ENCODE measurements around the gene FOXC2.
A peak's percentile ranks its signal among the peaks of the same experiment; 100 is the strongest.

FOXC2 gene

DNA sequence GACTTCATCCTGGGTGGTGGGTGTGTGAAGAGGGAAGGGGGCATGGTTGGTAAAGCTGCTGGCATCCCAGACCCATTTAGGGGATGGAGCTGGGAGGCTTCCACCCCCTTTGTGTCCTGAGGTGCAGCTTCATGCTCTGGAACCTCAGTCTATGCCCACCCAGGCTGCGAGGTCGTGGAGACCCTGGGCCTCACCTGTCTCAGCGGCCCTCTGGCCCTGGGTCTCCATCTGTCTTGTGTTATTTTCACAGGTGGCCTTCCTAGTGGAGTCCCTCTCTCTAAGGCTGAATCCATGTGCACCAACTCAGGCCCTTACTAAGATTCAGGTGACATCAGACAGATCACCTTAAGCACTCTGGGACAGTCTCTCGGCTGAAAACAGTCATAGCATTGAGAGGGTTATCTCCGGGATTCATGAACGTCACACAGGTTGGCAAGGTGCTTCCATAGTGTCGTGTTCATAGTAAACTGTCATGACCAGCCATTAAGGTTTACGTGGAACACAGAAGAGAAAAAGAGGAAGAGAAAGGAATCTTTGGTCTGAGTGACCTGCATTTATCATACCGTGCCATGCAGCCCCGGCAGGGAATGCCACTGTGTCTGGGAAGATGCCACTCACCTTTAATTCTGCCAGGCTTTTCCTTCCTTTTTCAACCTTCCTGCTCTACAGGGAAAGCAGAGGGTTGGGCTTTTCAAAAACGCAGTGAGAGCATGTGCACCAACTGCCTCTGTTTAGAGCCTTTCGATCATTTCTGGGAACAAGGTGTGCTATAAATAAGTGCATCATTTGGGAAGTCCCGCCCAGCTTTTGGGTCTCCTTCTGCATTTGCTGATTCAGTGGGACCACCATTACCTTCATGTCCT, 7.2 kb downstream of the FOXC2 start:
- DNase-seq (ENCODE audit: low read depth in 2 of 2), result no peak

DNA sequence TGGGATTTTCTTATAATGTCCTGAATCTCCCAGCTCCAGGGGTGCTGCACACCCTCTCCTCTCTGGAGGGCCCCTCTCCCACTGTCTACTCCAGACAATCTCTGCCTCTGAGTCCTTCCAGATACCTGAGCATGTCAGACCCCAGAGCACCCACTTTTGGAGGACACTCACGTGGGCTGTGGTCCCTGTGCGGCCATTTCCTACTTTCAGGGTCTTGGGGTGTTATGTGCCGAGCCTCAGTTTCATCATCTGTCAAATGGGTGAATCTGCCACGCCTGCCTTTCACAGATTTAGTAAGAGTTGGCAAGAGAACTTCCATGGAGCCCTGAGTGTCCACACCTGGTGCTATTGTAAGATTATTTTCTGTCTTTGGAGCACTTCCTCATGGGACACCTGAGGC, 8.0 kb downstream of the FOXC2 start:
- DNase-seq (ENCODE audit: low read depth in 2 of 2), result no peak

GRCh38 chr16:86575095-86575685, 8.6 kb downstream of the FOXC2 start:
- no peak for DNase-seq (ENCODE audit: low read depth in 2 of 2)

GRCh38 chr16:86575754-86576557, 9.3 kb downstream of the FOXC2 start:
- DNase-seq (ENCODE audit: low read depth in 2 of 2), result peak in 1 of 2 donors; percentile 47

- no peak for DNase-seq (ENCODE audit: low read depth in 2 of 2)
These were observed 10.1 kb downstream of the FOXC2 start for GRCh38 chr16:86576591-86577313.

DNA sequence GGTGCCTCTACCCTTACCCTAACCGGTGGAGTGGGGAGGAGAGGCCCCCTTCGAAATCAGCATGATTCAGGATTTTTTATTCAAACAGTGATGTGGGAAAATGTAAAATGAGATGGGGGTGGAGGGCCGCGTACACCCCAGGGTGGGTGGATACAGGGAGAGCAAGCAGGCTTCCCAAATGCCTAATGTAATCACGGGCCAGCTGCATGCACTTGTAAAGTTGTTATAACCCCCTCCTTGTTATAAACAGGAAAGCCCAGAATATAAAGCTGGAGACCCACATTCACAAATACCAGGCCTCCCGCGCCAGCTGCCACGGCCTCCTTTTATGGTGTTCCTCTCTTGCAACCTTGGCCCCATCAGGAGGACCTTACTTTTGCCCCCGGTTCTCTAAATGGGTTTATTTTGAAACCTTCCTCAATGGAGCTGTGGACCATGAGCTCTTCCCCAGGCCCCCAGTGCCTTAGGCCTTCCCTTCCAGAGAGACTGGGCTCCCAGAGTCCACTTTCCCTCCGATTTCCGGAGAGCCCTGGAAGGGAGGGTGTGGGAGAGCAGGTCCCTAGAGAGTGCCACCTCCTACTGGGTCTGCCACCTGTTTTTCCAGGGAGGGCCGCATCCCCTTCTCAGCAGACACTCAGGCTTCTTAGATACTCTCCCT, 10.8 kb downstream of the FOXC2 start:
- DNase-seq (ENCODE audit: low read depth in 2 of 2), result no peak

- DNase-seq (ENCODE audit: low read depth in 2 of 2), result no peak
These were observed 11.5 kb downstream of the FOXC2 start, which contains the start of gene FOXL1 for GRCh38 chr16:86578061-86578599. Gene FOXL1 (plus strand): TSS chr16:86578549. CDS start chr16:86578724, 175 bp downstream.

DNA sequence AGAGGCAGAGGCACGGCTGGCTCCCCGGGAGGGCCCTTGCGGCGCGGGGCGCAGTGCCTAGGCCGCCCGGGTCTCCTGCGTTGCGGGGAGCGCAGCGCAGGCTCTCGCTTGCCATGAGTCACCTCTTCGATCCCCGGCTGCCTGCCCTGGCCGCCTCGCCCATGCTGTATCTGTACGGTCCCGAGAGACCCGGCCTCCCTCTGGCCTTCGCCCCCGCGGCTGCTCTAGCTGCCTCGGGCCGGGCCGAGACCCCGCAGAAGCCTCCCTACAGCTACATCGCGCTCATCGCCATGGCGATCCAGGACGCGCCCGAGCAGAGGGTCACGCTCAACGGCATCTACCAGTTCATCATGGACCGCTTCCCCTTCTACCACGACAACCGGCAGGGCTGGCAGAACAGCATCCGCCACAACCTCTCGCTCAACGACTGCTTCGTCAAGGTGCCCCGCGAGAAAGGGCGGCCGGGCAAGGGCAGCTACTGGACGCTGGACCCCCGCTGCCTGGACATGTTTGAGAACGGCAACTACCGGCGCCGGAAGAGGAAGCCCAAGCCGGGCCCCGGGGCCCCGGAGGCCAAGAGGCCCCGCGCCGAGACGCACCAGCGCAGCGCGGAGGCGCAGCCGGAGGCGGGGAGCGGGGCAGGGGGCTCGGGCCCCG, 12.1 kb downstream of the FOXC2 start:
- no peak for DNase-seq (ENCODE audit: low read depth in 2 of 2)

DNA sequence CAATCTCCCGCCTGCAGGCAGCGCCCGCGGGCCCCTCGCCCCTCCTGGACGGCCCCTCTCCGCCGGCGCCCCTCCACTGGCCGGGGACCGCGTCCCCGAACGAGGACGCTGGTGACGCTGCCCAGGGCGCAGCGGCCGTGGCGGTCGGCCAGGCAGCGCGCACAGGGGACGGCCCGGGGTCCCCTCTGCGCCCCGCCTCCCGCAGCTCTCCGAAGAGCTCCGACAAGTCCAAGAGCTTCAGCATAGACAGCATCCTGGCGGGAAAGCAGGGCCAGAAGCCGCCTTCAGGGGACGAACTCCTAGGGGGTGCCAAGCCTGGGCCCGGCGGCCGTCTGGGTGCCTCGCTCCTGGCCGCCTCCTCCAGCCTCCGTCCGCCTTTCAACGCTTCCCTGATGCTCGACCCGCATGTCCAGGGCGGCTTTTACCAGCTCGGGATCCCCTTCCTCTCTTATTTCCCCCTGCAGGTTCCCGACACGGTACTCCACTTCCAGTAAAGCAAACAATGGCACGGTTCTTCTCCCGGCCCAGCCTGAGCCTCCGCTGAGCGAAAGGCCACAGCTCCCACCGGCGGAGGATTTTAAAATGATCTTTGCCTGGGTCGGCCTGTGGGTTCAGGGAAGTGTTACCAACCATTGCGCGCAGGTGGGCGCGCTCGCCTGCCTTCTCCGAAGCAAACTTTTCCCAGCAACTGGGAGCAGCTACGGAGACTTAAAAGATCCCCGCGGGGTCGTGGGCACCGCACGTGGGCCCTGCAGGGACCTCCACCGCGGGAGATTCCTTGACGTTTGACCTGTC, 12.8 kb downstream of the FOXC2 start:
- DNase-seq (ENCODE audit: low read depth in 2 of 2), result no peak

DNA sequence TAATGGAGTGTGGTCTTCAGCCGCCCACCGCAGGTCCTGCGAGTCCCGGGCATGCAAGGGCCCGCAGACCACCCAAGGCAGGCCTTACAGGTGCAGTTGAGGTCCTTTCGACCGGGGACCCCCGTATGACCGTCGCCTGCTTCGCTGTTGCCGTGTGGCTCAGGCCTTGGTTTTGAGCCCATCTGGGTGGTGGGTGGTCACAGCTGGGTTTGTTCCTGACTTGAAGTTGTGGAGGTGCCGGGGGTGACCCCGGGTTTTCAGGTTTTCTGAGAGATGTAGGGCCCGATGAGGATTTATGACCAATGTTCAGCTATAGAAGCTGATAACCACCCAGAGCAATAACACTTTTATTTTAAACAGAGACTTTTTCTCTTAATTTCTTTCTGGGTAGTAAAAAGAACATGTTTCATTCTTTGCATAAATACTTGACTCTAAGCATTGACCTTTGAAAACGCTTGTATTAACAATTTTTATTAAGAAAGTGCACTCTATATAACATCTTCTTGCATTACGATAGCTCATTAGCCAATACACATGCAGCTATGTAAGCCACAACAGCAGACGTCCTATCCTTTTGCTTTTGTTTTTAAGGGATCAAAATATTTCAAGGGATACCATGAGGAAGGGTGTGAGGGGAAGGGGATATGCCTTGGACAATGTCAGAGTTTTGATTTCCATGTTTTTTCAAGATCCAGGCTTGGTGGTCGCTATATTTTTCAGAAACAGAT, 13.6 kb downstream of the FOXC2 start:
- DNase-seq (ENCODE audit: low read depth in 2 of 2), result no peak

DNA sequence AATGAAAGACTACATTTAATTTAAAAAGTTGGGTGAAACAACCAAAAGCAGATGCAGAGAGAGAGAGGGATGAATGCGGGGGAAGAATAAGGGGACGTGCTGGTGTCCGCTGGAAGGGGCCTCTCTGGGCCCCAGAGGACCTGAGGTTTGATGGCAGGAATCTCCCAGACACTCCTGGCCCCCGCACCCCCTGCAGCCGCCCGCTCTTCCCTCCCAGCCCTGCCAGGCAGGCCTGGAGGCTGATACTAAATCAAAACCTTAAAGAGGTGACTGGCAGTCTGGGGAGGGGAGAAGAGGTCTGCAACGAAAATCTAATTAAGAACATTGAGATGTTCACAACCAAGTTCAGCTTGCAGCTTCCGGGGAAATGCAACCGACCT, 14.2 kb downstream of the FOXC2 start:
- no peak for DNase-seq (ENCODE audit: low read depth in 2 of 2)

- DNase-seq (ENCODE audit: low read depth in 2 of 2), result no peak
These were observed 14.8 kb downstream of the FOXC2 start for GRCh38 chr16:86581458-86581857.

- DNase-seq (ENCODE audit: low read depth in 2 of 2), result no peak
These were observed 17.5 kb downstream of the FOXC2 start for GRCh38 chr16:86584071-86584685.

GRCh38 chr16:86584726-86585721, 18.4 kb downstream of the FOXC2 start:
- no peak for DNase-seq (ENCODE audit: low read depth in 2 of 2)

DNA sequence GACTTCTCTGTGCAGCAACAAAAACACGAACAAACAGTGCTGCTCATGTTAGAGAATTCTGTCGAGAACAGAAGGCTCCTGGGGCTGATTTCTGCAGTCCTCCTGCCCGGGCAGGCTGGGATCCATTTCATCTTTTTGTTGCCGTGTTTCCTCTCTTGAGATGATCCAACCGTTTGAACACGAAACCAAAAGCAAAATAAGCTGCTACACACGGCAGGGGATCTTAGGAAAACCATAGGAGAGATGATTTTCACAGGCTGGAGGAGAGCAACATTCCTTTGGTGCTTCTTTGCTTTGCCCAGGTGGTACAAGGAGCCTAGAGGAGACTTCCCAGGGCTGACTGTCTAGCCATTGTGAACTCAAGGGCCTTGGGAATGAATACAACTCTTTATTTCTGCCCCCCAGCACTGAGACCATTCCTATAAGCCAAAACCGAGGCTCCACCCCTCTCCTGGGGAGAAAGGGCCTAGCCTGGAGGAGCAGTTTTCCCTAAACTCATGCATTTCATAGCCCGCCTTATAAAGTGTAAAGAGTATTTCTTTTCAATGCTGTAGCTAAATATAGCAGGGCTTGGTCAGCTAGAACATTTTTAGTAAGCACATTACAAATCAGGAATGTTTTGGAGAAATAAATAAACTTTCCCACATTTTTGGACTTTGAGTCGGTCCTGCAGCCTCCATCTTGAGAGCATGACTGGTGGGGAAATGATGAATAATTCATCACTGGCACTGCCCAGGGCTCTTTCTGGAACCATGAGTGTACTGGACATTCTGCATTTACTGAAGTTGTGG, 19.4 kb downstream of the FOXC2 start:
- no peak for DNase-seq (ENCODE audit: low read depth in 2 of 2)

- no peak for DNase-seq (ENCODE audit: low read depth in 2 of 2)
These were observed 20.9 kb downstream of the FOXC2 start for GRCh38 chr16:86587487-86587886.
